Measurements from ENCODE around the gene THAP4. TPM values are rescaled to one million over a fixed set of nuclear protein-coding genes. Genes with fewer than 3 reads are reported as not detected.

THAP4 gene
- total and polyA plus RNA-seq, 2 of the 13 experiments (the other 11 are each of a cell fraction or from before 2014, with no cell fraction given): 59.7 to 75.7 TPM

GRCh38 chr2:241546771-241547498 is 90.0 kb downstream of the THAP4 start (continued):
- peak; percentile 61 for TF ChIP-seq DPF2 (CRISPR knock-in tag; IDR thresholded peaks at IDR 0.05; ENCODE audit: borderline replicate concordance, low read depth)
- no peak for TF ChIP-seq ZNF674 (CRISPR knock-in tag; IDR thresholded peaks at IDR 0.05; ENCODE audit: low read depth)
- no peak for TF ChIP-seq ZNF260 (CRISPR knock-in tag; IDR thresholded peaks at IDR 0.05; ENCODE audit: borderline replicate concordance, low read depth)
- no peak for TF ChIP-seq ZBTB46 (CRISPR knock-in tag; IDR thresholded peaks at IDR 0.05; ENCODE audit: borderline replicate concordance)
- TF ChIP-seq CHCHD3 (CRISPR knock-in tag; IDR thresholded peaks at IDR 0.05): 0 out of 2 replicates have a peak, but pooled peaks have one; percentile 50

GRCh38 chr2:241545523-241546473 is 91.2 kb downstream of the THAP4 start:
- FAIRE-seq: peak; percentile 34
- TF ChIP-seq FOXA1 (IDR thresholded peaks at IDR 0.05) (peak; percentile 52; the same call in 1 of the 2 replicates), FOXA1 (CRISPR knock-in tag; IDR thresholded peaks at IDR 0.05) (no peak), ZNF646 (CRISPR knock-in tag; IDR thresholded peaks at IDR 0.05) (peak; percentile 92), ZNF33B (CRISPR knock-in tag; IDR thresholded peaks at IDR 0.05) (no peak), ARNT (IDR thresholded peaks at IDR 0.05) (0 out of 2 replicates have a peak, but pooled peaks have one; percentile 27), SNRNP70 (IDR thresholded peaks at IDR 0.05; ENCODE audit: low read depth, low read length) (no peak)

More at GRCh38 chr2:241545523-241546473, 91.2 kb downstream of the THAP4 start:
- no peak overlapping the region for H3K4me3 ChIP-seq (replicated peaks in 1 of 3; ENCODE audit: insufficient read depth in 1 of 3, low read depth in 2 of 3, low read length in 3 of 3)
- H3K27me3 ChIP-seq (ENCODE audit: control insufficient read depth in 1 of 2, insufficient read depth in 2 of 2, low read length in 2 of 2): peaks cover 0 to 1% of the 10 kb centered on the region in 2 experiments; a peak in 1 of 5 replicates
- BruUV-seq (replicated peaks): no TSS peak
- POLR2A ChIA-PET: no interaction called here
- H3K4me2 ChIP-seq (ENCODE audit: low read depth, low read length): no peak overlapping the region
- no peak overlapping the region for H3K27ac ChIP-seq (ENCODE audit: extremely low read length, insufficient read depth, low read length)
- intact Hi-C loops (cut with micrococcal nuclease; ENCODE audit: unreplicated experiment) (loop anchor here (5.0 kb wide), 1 partner anchor 102 kb away; no protein-coding TSS in a partner anchor), in situ Hi-C loops (cut with HindIII; ENCODE audit: extremely low pct_ligation_motif_present, low pct_unique_long_range_greater_than_20kb) (no loop called here)
- H3K9ac ChIP-seq (ENCODE audit: insufficient read depth, low read depth, low read length): no peak overlapping the region
- DNase-seq (ENCODE audit: low spot score): no peak
- H2AFZ ChIP-seq (ENCODE audit: low read length): no peak overlapping the region
- no peak for ATAC-seq
- H3K9me3 ChIP-seq (ENCODE audit: low read length): no peaks in the 10 kb centered on the region
- H3K36me3 ChIP-seq (replicated peaks in 1 of 2; ENCODE audit: control insufficient read depth in 1 of 2, insufficient read depth in 2 of 2, low read length in 2 of 2): no peaks in the 10 kb centered on the region
- H4K20me1 ChIP-seq (ENCODE audit: insufficient read depth, low read length): no peaks in the 10 kb centered on the region
- peaks cover 53% of the 10 kb centered on the region for H3K4me1 ChIP-seq (ENCODE audit: insufficient read depth, low read length)
- 83% methylated on average over 12 of the region's 12 CpGs for WGBS (ENCODE audit: low lambda C conversion rate)
- no peaks in the 10 kb centered on the region for H3K79me2 ChIP-seq (ENCODE audit: insufficient read depth, low read length)
- CTCF ChIA-PET (ENCODE audit: low intra/inter-chr PET ratio, low total read pairs): no interaction called here
